ENCODE data around the gene FLNB. TPM values are rescaled to one million over a fixed set of nuclear protein-coding genes. Genes with fewer than 3 reads are reported as not detected.
A peak's percentile ranks its signal among the peaks of the same experiment; 100 is the strongest.

Gene FLNB
- total RNA-seq, 4 donors from 2014 or later: 116 to 533 (median 439) TPM

GRCh38 chr3:57961177-57961827 is 46.9 kb upstream of the FLNB start:
- Histone ChIP-seq H3K4me1 (peaks cover 0 to 27% (median 6%) of the 10 kb centered on the region in 4 donors), H3K27ac (peak overlapping the region in 3 of 4 donors; percentile 49 to 92 (median 81)), H3K36me3 (no peaks in the 10 kb centered on the region), H3K27me3 (no peaks in the 10 kb centered on the region), H3K4me3 (no peak overlapping the region), H3K9me3 (no peaks in the 10 kb centered on the region)
- DNase-seq: peak in 2 of 3 donors; percentile 77 to 83
- no peak for TF ChIP-seq CTCF (IDR thresholded peaks at IDR 0.05)
- no peak for TF ChIP-seq POLR2A (IDR thresholded peaks at IDR 0.05)

GRCh38 chr3:57961828-57962447 is 46.3 kb upstream of the FLNB start:
- Histone ChIP-seq H3K9me3 (no peaks in the 10 kb centered on the region), H3K4me3 (no peak overlapping the region), H3K27ac (peak overlapping the region in 3 of 4 donors; percentile 49 to 92 (median 81)), H3K27me3 (no peaks in the 10 kb centered on the region), H3K36me3 (no peaks in the 10 kb centered on the region), H3K4me1 (peaks cover 0 to 32% (median 6%) of the 10 kb centered on the region in 4 donors)
- DNase-seq: no peak
- TF ChIP-seq CTCF (IDR thresholded peaks at IDR 0.05): peak in 3 of 6 experiments; percentile 59 to 75 (median 66)
- TF ChIP-seq POLR2A (IDR thresholded peaks at IDR 0.05): no peak

- Histone ChIP-seq H3K27me3 (no peaks in the 10 kb centered on the region), H3K9me3 (no peaks in the 10 kb centered on the region), H3K4me3 (no peak overlapping the region), H3K36me3 (no peaks in the 10 kb centered on the region), H3K27ac (peak overlapping the region in 2 of 4 donors; percentile 28 to 92), H3K4me1 (peaks cover 0 to 34% (median 6%) of the 10 kb centered on the region in 4 donors)
- DNase-seq: no peak
- TF ChIP-seq POLR2A (IDR thresholded peaks at IDR 0.05): no peak
- no peak for TF ChIP-seq CTCF (IDR thresholded peaks at IDR 0.05)
These were observed 45.8 kb upstream of the FLNB start for GRCh38 chr3:57962448-57962834.

GRCh38 chr3:57963811-57964346 is 44.3 kb upstream of the FLNB start:
- Histone ChIP-seq H3K36me3 (no peaks in the 10 kb centered on the region), H3K27ac (peak overlapping the region in 1 of 4 donors; percentile 5), H3K9me3 (no peaks in the 10 kb centered on the region), H3K4me3 (no peak overlapping the region), H3K27me3 (no peaks in the 10 kb centered on the region), H3K4me1 (peaks cover 0 to 39% (median 3%) of the 10 kb centered on the region in 4 donors)
- no peak for TF ChIP-seq POLR2A (IDR thresholded peaks at IDR 0.05)
- no peak for TF ChIP-seq CTCF (IDR thresholded peaks at IDR 0.05)
- no peak for DNase-seq

GRCh38 chr3:57966829-57967228 is 41.4 kb upstream of the FLNB start:
- no peaks in the 10 kb centered on the region for H3K9me3 ChIP-seq
- no peaks in the 10 kb centered on the region for H3K36me3 ChIP-seq
- TF ChIP-seq CTCF (IDR thresholded peaks at IDR 0.05) (no peak), POLR2A (IDR thresholded peaks at IDR 0.05) (peak in 1 of 2 donors; percentile 28)
- H3K4me3 ChIP-seq: no peak overlapping the region
- no peaks in the 10 kb centered on the region for H3K27me3 ChIP-seq
- peaks cover 0 to 40% (median 3%) of the 10 kb centered on the region in 4 donors for H3K4me1 ChIP-seq
- peak in 1 of 3 donors; percentile 64 for DNase-seq
- H3K27ac ChIP-seq: peak overlapping the region in 3 of 4 donors; percentile 53 to 88 (median 83)

Measured in Peyer's patch (tissue), 4 donors.